GM12878 (cell line): ENCODE results near the gene RAET1G. TPM values are rescaled to one million over a fixed set of nuclear protein-coding genes. Genes with fewer than 3 reads are reported as not detected.

Experiments
- ATAC-seq: fragments of 200-7000 bp; cut with Tn5 transposase; 3 replicates; pipeline ENCODE4 v1.9.1; 2020; ENCODE audit warnings: mild to moderate bottlenecking, moderate library complexity
- BruUV-seq: library from RNA; stranded (reverse); fragments of 400-500 nt; replicated peaks from 2 replicates; lab custom pipeline; 2021; lab: Mats Ljungman, UMichigan
- CTCF ChIA-PET: fragments of 300-600 bp; sonication (Branson Sonifier 250); formaldehyde crosslinking; extraction: SDS; loops from one replicate; lab custom pipeline; 2021; ENCODE audit warnings: inconsistent platforms; lab: Yijun Ruan, JAX
- POLR2A ChIA-PET: fragments of 350-600 bp; formaldehyde crosslinking; extraction: SDS; loops from one replicate; lab custom pipeline; 2021; ENCODE audit warnings: inconsistent platforms; lab: Charles Lee
- RAD21 ChIA-PET: fragments of 300-600 bp; sonication (Branson Sonifier 250); formaldehyde crosslinking; loops from one replicate; lab custom pipeline; 2023; ENCODE audit warnings: antibody characterized with exemption; ENCODE audit not compliant: unreplicated experiment; lab: Charles Lee
- SMC1A ChIA-PET: fragments of 300-600 bp; sonication (Branson Sonifier 250); formaldehyde crosslinking; loops from one replicate; lab custom pipeline; 2023; ENCODE audit not compliant: unreplicated experiment, uncharacterized antibody; lab: Charles Lee
- DNase-seq: peaks from one replicate; pipeline ENCODE4 v3.0.0-alpha.2; 2011; ENCODE audit warnings: low read depth, low spot score
- FAIRE-seq: peaks from 3 replicates; lab custom pipeline; 2011; peaks lifted over from hg19 to GRCh38; lab: Jason Lieb, UNC
- H2AFZ ChIP-seq: 2 replicates; pipeline ENCODE4 v1.6.0; 2011; ENCODE audit warnings: low read depth, low read length, control low read depth; ENCODE audit not compliant: control insufficient read depth
- H3K27ac ChIP-seq: 2 replicates; pipeline ENCODE4 v1.5.1; 2011; ENCODE audit warnings: control low read depth; ENCODE audit not compliant: control insufficient read depth, insufficient read depth
- H3K27me3 ChIP-seq, 2 experiments: replicated peaks in 1 of 2; 2 replicates each; pipeline versions ENCODE4 v1.6.0 to v1.6.1; 2011; ENCODE audit warnings: low read length in 1 of 2; ENCODE audit not compliant: control insufficient read depth in 2 of 2, insufficient read depth in 2 of 2
- H3K36me3 ChIP-seq, 2 experiments: 2 replicates each; pipeline ENCODE4 v1.5.1; 2011; ENCODE audit warnings: low read length in 1 of 2; ENCODE audit not compliant: control insufficient read depth in 2 of 2, insufficient read depth in 2 of 2
- H3K4me1 ChIP-seq: 2 replicates; pipeline ENCODE4 v1.6.1; 2011; ENCODE audit warnings: mild to moderate bottlenecking, low read length, moderate library complexity, mixed read lengths; ENCODE audit not compliant: control insufficient read depth, insufficient read depth
- H3K4me2 ChIP-seq: 2 replicates; pipeline ENCODE4 v1.6.0; 2011; ENCODE audit warnings: control low read depth; ENCODE audit not compliant: control insufficient read depth, insufficient read depth
- H3K4me3 ChIP-seq: fragments of 200-600 bp; sonication (generic); 2 replicates; pipeline ENCODE4 v1.5.1; 2016
- H3K79me2 ChIP-seq: 2 replicates; pipeline ENCODE4 v1.6.0; 2011; ENCODE audit warnings: low read length; ENCODE audit not compliant: control insufficient read depth, insufficient read depth
- H3K9ac ChIP-seq: 2 replicates; pipeline ENCODE4 v1.8.0; 2011; ENCODE audit warnings: low read length, control low read depth, mixed read lengths; ENCODE audit not compliant: control insufficient read depth, insufficient read depth
- H3K9me3 ChIP-seq: replicated peaks from 3 replicates; pipeline ENCODE4 v1.5.1; 2011; ENCODE audit warnings: mild to moderate bottlenecking, low read length; ENCODE audit not compliant: control insufficient read depth, insufficient read depth
- H4K20me1 ChIP-seq: 2 replicates; pipeline ENCODE4 v1.6.0; 2011; ENCODE audit not compliant: control insufficient read depth, insufficient read depth
- BCL3 ChIP-seq: IDR thresholded peaks from 2 replicates; pipeline ENCODE4 v1.6.1; 2011; ENCODE audit warnings: borderline replicate concordance, low read depth, mild to moderate bottlenecking, moderate library complexity, low read length; ENCODE audit not compliant: insufficient read depth, poor library complexity, severe bottlenecking
- BCLAF1 ChIP-seq: fragments of 450-650 bp; IDR thresholded peaks from 2 replicates; pipeline ENCODE4 v1.6.1; 2017; ENCODE audit warnings: antibody characterized with exemption, mild to moderate bottlenecking, moderate library complexity
- E2F4 ChIP-seq: IDR thresholded peaks from 2 replicates; pipeline ENCODE4 v1.6.1; 2012; ENCODE audit warnings: low read depth, low read length, improper control_type of control experiment
- E2F8 ChIP-seq: fragments of 450-650 bp; IDR thresholded peaks from 2 replicates; pipeline ENCODE4 v1.6.1; 2018; ENCODE audit warnings: mild to moderate bottlenecking, low read depth, moderate library complexity; ENCODE audit not compliant: partially characterized antibody
- EZH2 ChIP-seq: IDR thresholded peaks from 2 replicates; pipeline ENCODE4 v1.6.1; 2012; ENCODE audit warnings: low read depth, mild to moderate bottlenecking, control low read depth, inconsistent platforms, low read length, borderline replicate concordance; ENCODE audit not compliant: control insufficient read depth
- IKZF1 ChIP-seq: fragments of 450-650 bp; conservative IDR thresholded peaks from 2 replicates; pipeline ENCODE4 v1.6.1; 2017; ENCODE audit warnings: antibody characterized with exemption, mild to moderate bottlenecking
- MLLT1 ChIP-seq: fragments of 450-650 bp; IDR thresholded peaks from 2 replicates; pipeline ENCODE4 v1.6.1; 2016; ENCODE audit warnings: mild to moderate bottlenecking
- RAD21 ChIP-seq: IDR thresholded peaks from 2 replicates; pipeline ENCODE4 v1.6.1; 2011; ENCODE audit warnings: mild to moderate bottlenecking, low read depth, low read length, moderate library complexity; ENCODE audit not compliant: insufficient read depth
- SMAD5 ChIP-seq: IDR thresholded peaks from 2 replicates; pipeline ENCODE4 v1.6.1; 2016; ENCODE audit warnings: antibody characterized with exemption, low read depth
- WGBS: methylation state at CpG from one replicate; pipeline ENCODE4 v1.1.6; 2016; ENCODE audit warnings: low lambda C conversion rate; ENCODE audit not compliant: insufficient replicate concordance, insufficient coverage; ENCODE audit errors: missing lambda C conversion rate; 5-methylcytosine and 5-hydroxymethylcytosine counted together
- in situ Hi-C: fragments of 300-500 bp; cut with MboI; formaldehyde crosslinking; loops from 9 replicates; pipeline ENCODE4 v1.14.3; 2018; ENCODE audit warnings: mixed read lengths
- intact Hi-C: fragments of 100-400 bp; cut with micrococcal nuclease; formaldehyde crosslinking; loops from one replicate; pipeline ENCODE4 v1.14.2; 2022; ENCODE audit not compliant: unreplicated experiment
- polyA plus RNA-seq, 11 experiments: library from polyadenylated mRNA; depleted of rRNA in 4 of 11; unstranded in 6 of 11; stranded (reverse) in 5 of 11; fragments of >200 nt; fragmentation: Nextera tagmentation in 4 of 11; fragmentation: Illumina TruSeq in 1 of 11; extraction: Ambion mirVana in 4 of 11; extraction: Trizol in 1 of 11; gene quantifications; 1 replicate in 1 of 11; 2 replicates in 10 of 11; pipeline versions ENCODE4 v1.2.1 to v1.2.3, GENCODE V29; 2011 to 2016; ENCODE audit warnings: inconsistent platforms in 2 of 11, missing spikeins in 2 of 11, low read depth in 1 of 11
- total RNA-seq, 4 experiments: library from RNA; depleted of rRNA in 3 of 4; stranded (reverse); fragments of >200 nt in 3 of 4; fragmentation: Illumina TruSeq in 1 of 4; extraction: Trizol in 1 of 4; gene quantifications; 2 replicates each; pipeline versions ENCODE4 v1.2.1 to v1.2.3, GENCODE V29; 2013 to 2021

The RAET1G gene
- total and polyA plus RNA-seq, 10 of the 15 experiments (the other 5 are each of a cell fraction or from before 2014, with no cell fraction given) = not detected

- TF ChIP-seq BCL3 (no peak), E2F4 (no peak)
Measured at GRCh38 chr6:149884617-149885016, 38.3 kb downstream of the RAET1G start (continued).

- in situ Hi-C loops (no loop called here), intact Hi-C loops (no loop called here)
- ATAC-seq = no peak
- Histone ChIP-seq H2AFZ (no peak overlapping the region), H3K36me3 (no peaks in the 10 kb centered on the region), H3K9ac (no peak overlapping the region), H3K27ac (no peak overlapping the region), H4K20me1 (no peaks in the 10 kb centered on the region), H3K27me3 (peaks cover 0 to 3% of the 10 kb centered on the region in 2 experiments; a peak in 2 of 4 replicates), H3K4me2 (no peak overlapping the region), H3K4me3 (no peak overlapping the region), H3K4me1 (no peaks in the 10 kb centered on the region), H3K9me3 (no peaks in the 10 kb centered on the region), H3K79me2 (no peaks in the 10 kb centered on the region)
- SMC1A ChIA-PET = no interaction called here
- CTCF ChIA-PET = no interaction called here
- no peak for FAIRE-seq
- 77% methylated on average over 11 of the region's 11 CpGs for WGBS
- RAD21 ChIA-PET = no interaction called here
- POLR2A ChIA-PET = no interaction called here
- no TSS peak for BruUV-seq
- DNase-seq = no peak
- TF ChIP-seq MLLT1 (no peak), SMAD5 (no peak), BCLAF1 (no peak), RAD21 (no peak), EZH2 (no peak), E2F8 (no peak), IKZF1 (no peak)
Measured at GRCh38 chr6:149884215-149884614, 38.7 kb downstream of the RAET1G start.
